Stimulated activated CD4-positive, alpha-beta T cell treated with anti-CD3 and anti-CD28 coated beads, Interleukin-12 subunit alpha, Interleukin-12 subunit beta, amount 100 ng/mL, for 24 hours (primary cell): ENCODE measurements around the gene TCF20.

ENCODE experiments used
- DNase-seq, 2 experiments: peaks; one replicate each; pipeline ENCODE4 v3.0.0-alpha.2; 2020; ENCODE audit warnings: low read depth in 2 of 2

Gene TCF20

DNA sequence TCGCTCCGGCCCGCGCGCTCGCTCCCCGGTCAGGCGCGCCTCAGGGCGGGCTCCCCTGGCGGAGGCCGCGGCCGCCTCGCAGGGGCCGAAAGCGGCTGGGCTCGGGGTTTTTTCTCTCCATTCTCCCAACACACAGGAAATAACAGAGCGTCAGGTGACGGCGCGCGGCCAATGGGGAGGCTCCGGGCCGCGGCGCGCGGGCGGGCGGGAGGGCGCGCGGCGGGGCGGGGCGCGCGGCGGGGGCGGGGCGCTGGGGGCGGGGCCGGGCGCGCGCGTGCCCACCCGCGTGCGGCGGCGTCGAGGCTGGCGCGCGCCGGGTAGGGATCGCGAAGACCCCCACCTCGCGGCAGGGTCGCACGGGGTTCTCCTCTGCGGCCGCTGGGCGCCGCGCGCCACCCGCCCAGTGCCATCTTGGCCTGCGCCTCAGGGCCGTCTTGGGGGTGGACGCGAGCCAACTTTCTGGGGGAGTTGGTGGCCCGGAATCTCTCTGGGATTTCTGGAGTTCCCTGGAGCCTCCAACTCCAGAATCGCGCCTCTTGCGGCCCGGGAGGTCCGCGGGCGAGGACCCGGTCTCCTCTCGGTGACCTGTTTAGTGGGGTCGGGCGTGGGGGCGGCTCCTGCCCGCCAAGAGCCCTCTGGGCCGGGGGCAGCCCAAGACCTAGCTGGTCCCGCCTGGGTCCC is at the start of gene TCF20:
Gene TCF20, minus strand, starts transcription at position 144 of the 681 bp plus-strand sequence. CDS start 55,348 bp downstream, outside the sequence.
- DNase-seq: peak; percentile 55 to 68

DNA sequence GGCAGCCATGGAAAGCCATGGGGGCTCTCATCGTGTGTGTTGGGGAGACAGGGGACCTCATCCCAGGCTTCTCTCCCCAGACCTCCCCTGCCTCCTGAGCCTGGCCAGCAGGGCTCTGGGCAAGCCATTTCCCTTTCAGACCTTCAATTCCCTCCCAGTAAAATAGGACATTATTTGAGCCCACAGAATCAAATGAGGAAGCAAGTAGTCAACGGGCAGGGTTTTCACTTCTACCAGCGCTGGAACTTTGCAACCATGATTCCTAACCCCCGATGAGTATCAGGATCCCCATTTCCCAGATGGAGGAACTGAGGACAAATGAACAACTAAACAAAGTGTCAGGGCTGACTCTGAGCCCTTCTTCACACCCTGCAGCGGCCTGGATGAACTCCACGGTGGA is 48.9 kb upstream of the TCF20 start:
- no peak for DNase-seq

DNA sequence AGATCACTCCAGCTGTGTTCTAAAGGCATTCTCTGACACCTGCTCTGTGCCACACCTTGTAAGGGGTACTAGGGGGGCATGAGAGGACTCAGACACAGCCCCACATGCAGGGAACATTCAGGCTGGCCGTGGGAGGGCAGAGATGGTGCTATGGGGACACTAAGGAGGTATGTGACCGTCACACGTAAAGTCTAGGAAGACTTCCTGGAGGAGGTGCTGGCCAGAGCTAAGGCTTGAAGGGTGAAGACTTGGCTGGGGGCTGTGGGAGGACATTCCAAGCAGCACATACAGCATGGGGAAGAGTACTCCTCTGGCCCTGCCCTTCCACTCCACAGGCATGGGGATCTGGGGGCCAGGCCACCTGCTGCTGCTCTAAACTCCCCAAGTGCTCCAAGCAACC is 48.5 kb upstream of the TCF20 start:
- no peak for DNase-seq

DNA sequence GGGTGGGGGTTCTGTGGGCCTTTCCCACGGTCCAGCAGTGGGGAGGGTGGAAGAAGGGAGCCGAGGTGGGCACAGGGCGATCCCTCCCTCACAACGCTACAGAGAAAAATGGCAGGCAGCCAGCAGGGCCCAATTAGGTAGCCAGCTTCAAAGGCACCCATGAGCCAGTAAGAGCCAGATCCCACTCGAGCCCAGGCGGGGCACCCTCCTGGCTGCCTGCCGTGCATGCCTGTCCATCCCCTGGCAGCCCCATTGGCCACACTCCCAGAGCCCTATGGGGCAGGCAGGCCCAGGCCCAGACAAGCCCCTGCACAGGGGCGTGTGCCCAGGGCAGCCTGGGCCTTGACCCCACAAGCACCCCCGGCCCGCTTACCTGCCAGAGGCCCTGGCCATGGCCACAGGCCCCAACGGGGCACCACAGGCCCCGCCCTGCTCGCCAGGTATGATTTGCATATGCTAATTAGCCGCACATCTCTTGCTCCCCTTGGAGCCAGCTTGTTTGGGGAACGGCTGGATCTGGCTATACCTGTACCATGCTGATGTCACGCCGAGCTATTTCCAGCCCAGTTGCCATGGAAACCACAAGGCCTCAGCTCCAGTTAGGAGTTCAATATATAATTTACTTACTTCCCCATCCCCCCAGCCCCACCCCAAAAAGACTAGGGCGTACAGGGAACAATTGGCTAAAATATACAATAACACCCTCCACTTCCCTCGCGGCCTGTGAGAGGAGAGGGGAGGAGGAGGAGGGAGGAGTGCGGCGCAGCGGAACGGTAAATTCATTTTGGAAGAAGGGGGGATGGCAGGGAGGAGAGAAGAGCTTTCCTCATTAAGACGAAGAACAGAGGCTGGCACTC is 47.5 kb upstream of the TCF20 start:
- no peak for DNase-seq

DNA sequence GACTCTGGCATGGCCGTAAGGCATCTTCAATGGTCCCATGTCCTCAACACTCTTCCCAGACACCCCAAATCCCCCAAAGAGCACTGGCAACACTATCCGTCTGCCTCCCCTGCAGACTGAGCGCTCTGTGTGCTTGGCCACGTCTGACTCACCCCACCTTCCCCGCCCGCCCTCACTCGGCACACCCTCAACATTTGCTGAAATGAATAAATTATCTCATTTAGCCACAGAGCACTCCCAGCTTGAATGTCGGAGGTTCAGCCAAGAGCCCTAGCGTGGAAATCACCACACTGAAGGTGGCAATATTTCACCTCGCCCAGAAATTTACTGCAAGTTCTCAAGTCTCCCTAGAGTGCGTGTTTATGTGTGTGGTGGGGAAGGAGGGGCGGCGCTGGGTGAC is 46.6 kb upstream of the TCF20 start:
- DNase-seq: no peak

DNA sequence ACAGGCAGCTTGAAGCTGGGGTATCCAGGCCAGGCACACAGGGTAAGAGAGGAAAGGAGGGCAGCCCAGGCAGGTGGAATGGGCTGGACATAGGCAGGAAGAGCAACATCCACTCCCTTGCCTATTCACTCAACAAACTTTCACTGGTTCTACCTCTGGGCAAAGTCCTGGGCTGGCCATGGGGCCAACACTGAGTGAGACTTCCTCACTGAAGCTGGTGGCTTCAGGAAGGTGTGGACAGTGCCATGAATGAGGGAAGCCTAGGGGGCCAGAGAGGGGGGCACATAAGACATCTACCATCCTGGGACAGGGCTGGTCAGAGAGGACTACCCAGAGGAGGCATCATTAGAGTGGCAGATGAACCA is 44.9 kb upstream of the TCF20 start:
- DNase-seq: no peak

DNA sequence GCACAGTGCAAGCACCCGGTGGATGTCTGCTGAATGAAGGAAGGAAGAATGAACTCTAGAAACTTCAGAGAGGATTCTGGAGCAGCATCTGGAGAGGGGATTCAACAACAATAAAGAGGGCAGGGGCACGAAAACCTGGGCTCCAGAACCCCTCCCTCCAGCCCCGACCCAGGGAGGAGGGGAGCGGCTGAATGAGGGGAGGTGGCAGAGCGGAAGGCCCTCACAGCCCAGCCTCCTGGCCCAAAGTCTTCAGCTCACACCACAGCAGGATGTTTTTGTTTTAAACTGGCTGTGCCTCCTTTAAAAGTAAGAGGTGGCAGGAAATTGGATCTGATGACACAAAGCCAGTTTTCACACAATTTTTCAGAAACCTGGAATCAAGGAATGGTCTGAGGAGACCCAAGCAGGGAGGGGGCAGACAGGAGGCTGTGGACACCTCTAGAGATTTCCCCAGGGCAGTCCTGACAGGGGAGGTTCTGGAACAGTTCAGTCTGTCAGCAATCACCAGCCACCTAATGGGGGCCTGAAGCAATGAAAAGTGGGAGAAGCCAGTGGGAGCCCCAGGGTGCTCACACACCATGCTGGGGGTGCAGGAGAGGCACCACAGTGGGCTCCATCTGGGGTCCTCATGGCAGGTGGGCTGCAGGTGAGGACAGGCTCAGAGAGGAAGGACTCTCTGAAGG is 44.4 kb upstream of the TCF20 start:
- no peak for DNase-seq

DNA sequence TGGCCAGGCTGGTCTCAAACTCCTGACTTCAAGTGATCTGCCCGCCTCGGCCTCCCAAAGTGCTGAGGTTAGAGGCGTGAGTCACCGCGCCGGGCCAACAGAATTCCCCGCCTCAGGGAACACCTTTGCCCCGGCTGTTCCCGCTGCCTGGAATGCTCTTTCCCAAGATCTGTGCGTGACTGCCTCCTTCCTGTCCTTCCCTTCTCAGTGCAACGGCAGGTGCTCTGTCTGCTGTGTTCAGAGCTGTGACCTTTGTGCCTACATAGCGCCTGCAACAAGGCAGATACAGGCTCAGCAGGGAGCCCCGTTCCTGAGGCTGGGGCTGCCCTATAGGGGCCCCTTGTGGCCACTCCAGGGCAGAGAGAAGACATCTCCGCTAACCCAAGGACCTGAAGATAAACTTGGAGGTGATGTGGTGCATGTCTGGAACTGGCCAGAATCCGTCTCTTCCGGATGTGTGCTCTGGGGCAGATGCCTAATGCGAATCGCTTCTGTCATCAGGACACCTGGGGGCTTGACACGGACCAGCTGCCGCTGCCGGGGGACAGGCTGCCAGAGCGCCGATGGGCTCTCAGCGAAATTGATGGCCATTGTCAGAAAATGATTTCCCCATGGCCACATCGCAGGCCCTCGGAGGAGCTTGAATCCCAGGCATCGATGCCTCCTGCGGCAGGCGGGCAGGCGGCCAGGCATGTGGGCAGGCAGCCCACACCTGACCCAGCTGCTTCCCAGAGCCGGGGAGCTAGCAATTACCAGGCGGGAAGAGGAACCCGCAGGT is 43.5 kb upstream of the TCF20 start:
- no peak for DNase-seq

DNA sequence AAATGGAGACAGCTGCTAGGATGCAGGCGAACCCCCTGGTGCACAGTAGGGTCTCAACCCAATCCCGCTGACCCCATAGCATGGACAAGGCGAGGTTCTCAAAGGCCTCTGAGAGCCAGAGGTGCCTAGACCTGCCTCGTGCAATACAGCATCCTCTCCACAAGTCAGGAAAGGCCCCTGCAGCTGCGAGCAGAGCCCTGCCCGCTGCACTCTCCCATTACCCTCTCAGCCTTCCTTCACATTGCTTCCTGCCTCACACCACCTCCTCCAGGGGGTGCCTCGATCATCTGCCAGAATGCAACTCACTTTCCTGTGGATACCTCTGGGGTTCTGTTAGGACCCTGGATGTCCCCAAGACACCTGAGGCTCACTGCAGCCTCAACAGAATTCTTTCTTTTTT is 42.8 kb upstream of the TCF20 start:
- no peak for DNase-seq

DNA sequence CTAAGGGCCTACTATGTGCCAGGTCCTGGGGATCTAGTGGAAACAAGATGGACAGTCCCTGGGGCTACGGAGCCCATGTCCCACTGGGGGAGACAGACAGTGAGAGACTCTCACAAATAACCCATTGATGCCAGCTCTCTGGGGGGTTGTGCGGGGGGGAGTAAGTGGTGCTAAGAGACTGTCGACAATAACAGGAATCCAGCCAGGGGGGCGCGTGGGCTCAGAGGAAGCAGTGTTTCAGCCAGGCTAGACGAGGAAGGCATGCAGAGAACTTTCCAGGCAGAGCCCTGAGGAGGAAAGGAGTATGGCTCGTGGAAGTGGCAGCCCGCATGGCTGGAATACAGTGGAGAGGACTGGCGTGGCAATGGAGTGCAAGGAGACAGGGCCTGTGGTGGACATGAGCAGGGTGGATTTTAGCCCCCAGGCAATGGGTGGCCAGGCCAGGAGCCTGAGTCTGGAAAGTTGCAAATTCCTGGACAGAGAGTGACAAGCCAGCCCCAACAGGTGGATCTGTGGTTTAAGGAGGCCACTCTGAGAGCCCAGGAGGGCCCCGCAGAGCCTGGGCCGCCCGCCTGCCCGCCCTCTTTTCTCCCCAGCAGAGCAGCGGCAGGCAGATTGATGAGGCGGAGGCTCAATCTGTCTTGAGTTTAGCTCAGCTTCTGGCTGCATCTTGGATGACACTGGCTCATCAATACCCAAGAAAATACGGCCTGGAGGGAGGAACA is 40.0 kb upstream of the TCF20 start:
- no peak for DNase-seq

DNA sequence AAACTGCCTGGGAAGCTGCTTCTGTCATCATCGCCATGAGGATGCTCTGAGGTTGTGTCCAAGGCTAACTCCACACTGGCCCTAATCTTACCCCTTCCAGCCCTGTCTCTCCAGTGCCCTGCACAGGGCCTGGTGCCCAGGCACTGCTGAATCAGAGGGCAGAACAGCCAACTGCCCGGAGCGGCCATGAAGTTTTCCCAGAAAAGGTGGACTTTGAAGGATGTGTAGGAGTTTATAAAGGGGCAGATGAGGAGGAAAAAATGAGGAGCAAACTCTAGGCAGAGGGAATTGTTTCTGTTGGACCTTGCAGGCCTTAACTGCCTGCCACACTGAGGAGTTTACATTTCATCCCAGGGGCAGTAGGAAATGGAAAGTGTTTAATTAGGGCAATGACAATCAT is 39.4 kb upstream of the TCF20 start:
- DNase-seq: no peak

DNA sequence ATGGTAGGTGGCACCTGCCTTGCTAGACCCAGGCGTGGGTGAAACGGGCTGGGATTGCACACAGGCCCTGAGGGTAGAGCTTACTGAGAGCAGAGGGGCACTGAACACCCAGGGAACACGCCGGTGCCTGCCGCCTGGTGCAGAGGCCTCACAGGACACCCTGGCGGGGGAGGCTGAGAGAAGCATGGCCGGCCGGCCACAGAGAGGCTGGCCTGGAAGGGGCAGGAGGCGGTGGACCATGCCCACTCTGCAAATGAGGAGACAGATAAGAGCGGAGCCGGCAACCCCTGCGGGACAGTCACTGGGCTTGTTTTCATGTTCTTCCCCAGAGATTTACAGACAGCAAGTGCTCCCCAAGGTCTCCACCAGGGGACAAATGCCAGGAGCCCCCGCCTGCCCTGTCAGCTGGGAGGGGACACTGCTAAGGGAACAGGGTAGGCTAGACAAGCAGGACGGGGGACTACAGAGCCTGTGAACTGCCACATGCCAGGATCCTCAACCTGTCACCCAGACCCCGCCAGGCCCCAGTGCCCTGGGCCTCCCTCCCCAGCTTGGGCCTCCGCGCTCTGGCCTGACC is 38.5 kb upstream of the TCF20 start:
- no peak for DNase-seq

DNA sequence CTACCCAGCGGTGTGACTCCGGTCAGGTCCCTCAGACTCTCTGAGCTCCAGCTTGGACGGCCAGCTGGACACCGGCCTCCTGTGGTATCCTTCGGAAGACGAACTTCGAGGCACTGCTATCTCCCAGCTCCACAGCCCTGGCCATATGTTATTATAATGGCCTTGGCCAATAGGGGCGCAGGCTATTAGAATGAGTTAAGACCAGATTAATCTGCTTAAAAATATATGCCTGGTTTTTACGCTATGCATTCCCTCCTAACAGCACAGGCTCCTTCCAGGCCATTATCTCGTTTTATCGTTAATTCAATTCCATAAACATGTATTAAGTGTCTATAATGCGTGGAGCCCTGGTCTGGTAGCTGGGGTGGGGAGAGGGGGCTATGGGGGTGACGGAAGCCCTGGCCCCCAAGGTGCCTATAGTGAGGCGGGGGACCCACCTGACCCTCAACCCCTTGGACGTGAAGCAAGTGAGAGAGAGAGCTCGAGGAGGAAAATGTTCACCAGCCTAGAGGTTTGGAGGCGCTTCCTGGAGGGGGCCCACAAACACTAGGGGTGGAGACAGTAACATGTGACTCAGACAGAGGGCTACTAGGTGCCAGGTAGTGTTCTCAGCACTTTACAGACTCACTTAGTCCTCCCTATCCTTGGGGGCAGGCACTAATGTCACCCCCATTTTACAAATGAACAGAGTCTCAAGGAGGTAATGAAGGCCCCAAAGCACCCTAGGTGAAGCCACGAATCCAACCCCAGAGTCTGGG is 37.5 kb upstream of the TCF20 start:
- DNase-seq: no peak

DNA sequence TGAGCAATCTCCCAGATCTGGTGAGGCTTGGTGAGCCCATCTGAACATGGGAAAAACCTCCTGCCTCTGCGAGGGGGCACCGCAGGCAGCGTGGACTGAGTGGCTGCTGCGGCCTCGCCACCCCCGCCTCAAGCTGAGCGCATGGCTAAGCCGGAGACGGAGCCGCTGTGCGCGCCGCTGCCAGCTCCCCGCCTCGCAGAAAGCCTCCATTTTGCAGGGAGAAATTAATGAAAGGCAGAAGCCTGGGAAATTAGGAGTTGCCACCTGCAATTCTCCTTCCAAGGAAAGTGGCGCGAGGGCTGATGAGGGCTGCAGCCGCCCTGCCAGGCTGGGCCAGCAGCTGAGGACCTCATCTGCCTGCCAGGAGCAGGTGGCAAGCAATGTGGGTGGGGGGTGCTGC is 35.6 kb upstream of the TCF20 start:
- DNase-seq: no peak

DNA sequence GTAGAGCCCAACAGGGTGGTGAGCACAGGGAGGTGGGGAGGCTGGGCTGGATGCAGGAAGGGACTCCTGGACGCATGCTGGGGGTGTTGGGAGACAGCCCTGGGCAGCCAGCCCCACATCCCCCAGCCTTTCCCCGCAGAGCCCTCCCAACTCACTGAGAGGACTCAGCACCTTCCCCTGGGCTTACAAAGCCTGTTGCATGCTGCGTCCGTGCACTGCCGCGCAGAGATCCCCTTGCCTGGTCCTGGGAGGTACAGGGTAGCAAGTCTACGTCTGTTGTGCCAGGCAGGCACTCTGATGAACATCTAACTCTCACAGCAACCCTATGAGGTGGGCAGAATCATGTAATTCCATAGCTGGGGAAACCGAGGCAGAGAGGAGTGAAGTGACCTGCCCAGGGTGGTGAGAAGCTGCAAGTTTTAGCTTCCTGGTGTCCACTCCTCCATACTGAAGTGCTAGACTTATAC is 33.9 kb upstream of the TCF20 start:
- DNase-seq: no peak

DNA sequence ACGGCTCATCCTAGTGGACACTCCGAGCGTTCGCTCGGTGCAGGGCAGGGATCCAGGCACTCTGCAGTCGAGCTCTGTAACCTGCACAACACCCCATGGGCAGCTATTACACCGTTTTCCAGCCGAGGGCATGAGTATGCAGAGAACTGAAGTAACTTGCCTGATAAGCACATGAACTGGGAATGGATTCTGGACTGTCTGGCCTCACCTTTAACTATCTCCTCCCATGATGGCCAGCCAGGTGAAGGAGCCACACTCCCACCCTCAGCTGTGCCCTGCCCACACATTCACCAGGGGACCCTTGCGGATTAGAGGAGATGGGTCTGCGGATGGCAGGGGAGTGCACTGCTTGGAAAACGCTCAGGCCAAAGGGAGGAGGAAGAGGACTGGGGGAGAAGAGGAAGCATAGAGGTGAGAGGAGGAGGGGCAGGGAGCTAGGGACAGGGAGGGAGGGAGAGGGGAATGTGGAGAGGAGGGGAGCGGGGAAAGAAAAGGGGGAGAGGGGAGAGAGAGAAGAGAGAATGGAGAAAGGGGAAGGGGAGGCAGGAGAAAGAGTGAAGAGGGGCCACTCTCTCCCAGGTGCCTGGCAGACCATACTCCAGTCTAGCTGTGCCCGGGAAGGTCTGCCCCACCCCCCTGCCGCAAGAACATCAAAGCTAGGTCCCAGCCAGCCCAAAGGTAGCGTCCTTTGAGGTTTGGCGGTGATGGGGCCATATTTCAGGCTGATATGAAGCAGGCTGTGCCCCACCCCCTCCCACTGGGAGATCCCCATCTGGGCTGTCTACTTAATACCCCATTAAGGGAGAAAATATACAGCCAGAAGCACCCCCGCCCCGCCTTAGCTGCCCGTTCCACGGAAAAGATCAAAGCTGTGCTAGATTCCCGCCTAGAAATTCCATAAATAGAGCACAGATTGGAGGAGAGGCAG is 33.2 kb upstream of the TCF20 start:
- no peak for DNase-seq

DNA sequence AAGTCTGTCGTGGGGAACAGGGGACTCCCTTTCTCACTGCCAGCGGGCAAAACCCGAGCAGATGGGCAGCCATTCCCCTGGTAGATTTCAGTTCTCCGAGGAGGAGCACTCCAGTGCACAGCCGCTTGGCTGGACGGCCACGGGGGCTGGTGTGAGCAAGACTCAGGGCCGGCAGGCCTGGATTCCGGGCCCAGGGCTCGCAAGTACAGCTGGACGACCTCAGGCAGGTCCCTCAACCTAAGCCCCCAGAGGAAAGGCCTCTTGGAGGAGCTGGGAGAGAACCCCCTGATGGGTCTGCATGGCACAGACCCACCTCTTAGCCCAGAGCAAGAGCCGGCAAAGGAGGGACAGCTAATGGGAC is 31.3 kb upstream of the TCF20 start:
- DNase-seq: no peak

DNA sequence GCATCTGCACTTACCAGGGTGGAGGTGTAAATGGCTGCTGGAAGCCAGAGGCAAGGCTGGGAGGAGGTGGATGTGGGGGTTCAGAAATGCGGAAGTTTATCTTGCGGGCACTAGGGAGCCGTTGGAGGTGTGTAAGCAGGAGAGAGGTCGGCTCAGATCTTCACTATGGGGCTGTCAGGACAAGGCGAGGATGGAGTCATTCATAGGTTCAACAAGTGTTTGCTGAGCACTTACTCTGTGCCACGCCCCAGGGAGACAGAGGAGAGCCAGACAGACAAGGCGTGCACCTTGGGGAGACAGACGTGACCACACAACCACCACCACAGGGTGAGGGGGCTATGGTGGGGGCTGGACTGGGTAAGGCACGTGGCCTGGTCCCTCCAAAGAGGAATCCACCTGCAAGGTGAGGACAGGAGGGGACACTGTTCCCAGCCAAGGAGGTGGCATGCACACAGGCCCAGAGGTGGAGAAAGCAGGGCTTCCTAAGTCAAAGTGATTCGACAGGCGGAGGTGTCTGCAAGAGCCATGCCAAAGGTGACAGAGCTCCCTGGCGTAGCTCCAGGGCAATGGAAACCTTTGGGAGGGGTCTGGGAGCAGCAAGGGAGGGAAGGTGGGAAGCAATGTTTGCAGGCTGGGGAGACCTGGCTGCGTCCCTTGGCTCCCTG is 30.8 kb upstream of the TCF20 start:
- DNase-seq: no peak
